WTC11 (cell line): Measurements from ENCODE around the gene NFE2L3.
"Not testable (repeated sequence)": the region's sequence is repeated elsewhere in the genome, so short reads cannot be mapped to it uniquely, and the experiment has no call there.

Source experiments
- ATF6 ChIP-seq: sonication (generic); formaldehyde crosslinking; IDR thresholded peaks from 2 replicates; pipeline ENCODE4 v1.8.1; 2023; ENCODE audit warnings: mild to moderate bottlenecking, missing genetic modification reagents
- NFE2L1 ChIP-seq: sonication (generic); formaldehyde crosslinking; IDR thresholded peaks from 2 replicates; pipeline ENCODE4 v1.8.1; 2023; ENCODE audit warnings: missing genetic modification reagents
- TF ChIP-seq, protein P1 (sequence below): fragments of 200-600 bp; IDR thresholded peaks from 2 replicates; pipeline ENCODE4 v1.8.0; 2022; ENCODE audit warnings: antibody characterized with exemption

- not testable (repeated sequence) for TF ChIP-seq NFE2L1 (CRISPR knock-in tag); ATF6
- TF ChIP-seq, protein P1, sequence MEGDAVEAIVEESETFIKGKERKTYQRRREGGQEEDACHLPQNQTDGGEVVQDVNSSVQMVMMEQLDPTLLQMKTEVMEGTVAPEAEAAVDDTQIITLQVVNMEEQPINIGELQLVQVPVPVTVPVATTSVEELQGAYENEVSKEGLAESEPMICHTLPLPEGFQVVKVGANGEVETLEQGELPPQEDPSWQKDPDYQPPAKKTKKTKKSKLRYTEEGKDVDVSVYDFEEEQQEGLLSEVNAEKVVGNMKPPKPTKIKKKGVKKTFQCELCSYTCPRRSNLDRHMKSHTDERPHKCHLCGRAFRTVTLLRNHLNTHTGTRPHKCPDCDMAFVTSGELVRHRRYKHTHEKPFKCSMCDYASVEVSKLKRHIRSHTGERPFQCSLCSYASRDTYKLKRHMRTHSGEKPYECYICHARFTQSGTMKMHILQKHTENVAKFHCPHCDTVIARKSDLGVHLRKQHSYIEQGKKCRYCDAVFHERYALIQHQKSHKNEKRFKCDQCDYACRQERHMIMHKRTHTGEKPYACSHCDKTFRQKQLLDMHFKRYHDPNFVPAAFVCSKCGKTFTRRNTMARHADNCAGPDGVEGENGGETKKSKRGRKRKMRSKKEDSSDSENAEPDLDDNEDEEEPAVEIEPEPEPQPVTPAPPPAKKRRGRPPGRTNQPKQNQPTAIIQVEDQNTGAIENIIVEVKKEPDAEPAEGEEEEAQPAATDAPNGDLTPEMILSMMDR = not testable (repeated sequence)
These were observed 24.7 kb downstream of the NFE2L3 start for GRCh38 chr7:26176696-26177095.
